GM12872 (cell line): ENCODE data around the gene MELTF.

Experiments used
- CTCF ChIP-seq: IDR thresholded peaks from 3 replicates; pipeline ENCODE4 v1.5.1; 2011; ENCODE audit warnings: low read depth, mild to moderate bottlenecking, low read length, moderate library complexity; ENCODE audit not compliant: insufficient read depth

Gene MELTF

GRCh38 chr3:196990601-196991007, 39.0 kb downstream of the MELTF start:
- no peak for TF ChIP-seq CTCF

GRCh38 chr3:196989721-196990262, 39.8 kb downstream of the MELTF start:
- no peak for TF ChIP-seq CTCF

- TF ChIP-seq CTCF, result no peak
Measured at GRCh38 chr3:196988241-196989029, 41.2 kb downstream of the MELTF start.

GRCh38 chr3:196987022-196987421, 42.6 kb downstream of the MELTF start:
- TF ChIP-seq CTCF, result no peak

GRCh38 chr3:196985954-196986885, 43.4 kb downstream of the MELTF start:
- TF ChIP-seq CTCF, result no peak

GRCh38 chr3:196985298-196985697, 44.3 kb downstream of the MELTF start:
- TF ChIP-seq CTCF, result no peak

- TF ChIP-seq CTCF, result no peak
Measured at GRCh38 chr3:196983186-196983585, 46.4 kb downstream of the MELTF start.
